ENCODE data around the gene SLC9A2. TPM values are rescaled to one million over a fixed set of nuclear protein-coding genes. Genes with fewer than 3 reads are reported as not detected.

Gene SLC9A2
- total and polyA plus RNA-seq, 10 of the 15 experiments (the other 5 are each of a cell fraction or from before 2014, with no cell fraction given) = 0.13 to 1.2 (median 0.79) TPM

GRCh38 chr2:102593516-102593915 is 25.8 kb upstream of the SLC9A2 start:
- no peak for DNase-seq (ENCODE audit: low read depth, low spot score)
- in situ Hi-C loops (cut with MboI) (no loop called here), intact Hi-C loops (cut with micrococcal nuclease; ENCODE audit: unreplicated experiment) (no loop called here)
- Histone ChIP-seq H3K4me3 (no peak overlapping the region), H4K20me1 (ENCODE audit: control insufficient read depth, insufficient read depth) (no peaks in the 10 kb centered on the region), H3K27me3 (replicated peaks in 1 of 2; ENCODE audit: control insufficient read depth in 2 of 2, insufficient read depth in 2 of 2, low read length in 1 of 2) (no peaks in the 10 kb centered on the region; a peak in 1 of 4 replicates), H3K9me3 (replicated peaks; ENCODE audit: control insufficient read depth, insufficient read depth, low read length) (no peaks in the 10 kb centered on the region), H3K4me1 (ENCODE audit: control insufficient read depth, insufficient read depth, low read length) (no peaks in the 10 kb centered on the region), H3K27ac (ENCODE audit: control insufficient read depth, insufficient read depth) (no peak overlapping the region), H2AFZ (ENCODE audit: control insufficient read depth, low read depth, low read length) (no peak overlapping the region), H3K4me2 (ENCODE audit: control insufficient read depth, insufficient read depth) (no peak overlapping the region), H3K79me2 (ENCODE audit: control insufficient read depth, insufficient read depth, low read length) (no peaks in the 10 kb centered on the region), H3K36me3 (ENCODE audit: control insufficient read depth in 2 of 2, insufficient read depth in 2 of 2, low read length in 1 of 2) (no peaks in the 10 kb centered on the region), H3K9ac (ENCODE audit: control insufficient read depth, insufficient read depth, low read length) (no peak overlapping the region)
- ATAC-seq = no peak
- TF ChIP-seq ATF2 (IDR thresholded peaks at IDR 0.05; ENCODE audit: low read length) = no peak
- TF ChIP-seq YY1 (IDR thresholded peaks at IDR 0.05; ENCODE audit: low read depth, low read length) = no peak
- no peak for TF ChIP-seq FOXM1 (IDR thresholded peaks at IDR 0.05; ENCODE audit: low read depth, low read length)
- TF ChIP-seq REST (IDR thresholded peaks at IDR 0.05; ENCODE audit: low read depth, low read length) = no peak
- no peak for TF ChIP-seq ZBTB40 (IDR thresholded peaks at IDR 0.05; ENCODE audit: borderline replicate concordance)
- no peak for TF ChIP-seq KLF5 (IDR thresholded peaks at IDR 0.05; ENCODE audit: partially characterized antibody)
- no peak for TF ChIP-seq EGR1 (IDR thresholded peaks at IDR 0.05; ENCODE audit: borderline replicate concordance in 1 of 2, low read depth in 2 of 2, low read length in 2 of 2)
- TF ChIP-seq NR2F1 (conservative IDR thresholded peaks at IDR 0.05) = no peak
- SMC1A ChIA-PET (ENCODE audit: uncharacterized antibody, unreplicated experiment) = interaction anchor here (1.5 kb wide), 1 partner anchor 120 kb away, joined by 3 read pairs; the partner anchor contains the start of gene SLC9A4
- RAD21 ChIA-PET (ENCODE audit: unreplicated experiment) = no interaction called here
- POLR2A ChIA-PET = no interaction called here
- WGBS (ENCODE audit: insufficient coverage, insufficient replicate concordance, low lambda C conversion rate, missing lambda C conversion rate) = 14% methylated on average over 3 of the region's 3 CpGs
- BruUV-seq (replicated peaks) = no TSS peak
- FAIRE-seq = no peak
- CTCF ChIA-PET = interaction anchor here (0.7 to 2.7 kb wide), 4 partner anchors 11 to 105 kb away, joined by 3 to 7 read pairs (median 3); no protein-coding TSS in a partner anchor

All from GM12878 (cell line).